WTC11 (cell line): ENCODE data around the gene TMEM187.
"Not testable (repeated sequence)": the region's sequence is repeated elsewhere in the genome, so short reads cannot be mapped to it uniquely, and the experiment has no call there.

Experiments used
- TEAD4 ChIP-seq: sonication (generic); formaldehyde crosslinking; IDR thresholded peaks from 2 replicates; pipeline ENCODE4 v1.8.0; 2022; ENCODE audit warnings: mild to moderate bottlenecking, missing genetic modification reagents
- TF ChIP-seq, protein P1 (sequence below): fragments of 200-600 bp; IDR thresholded peaks from 2 replicates; pipeline ENCODE4 v1.8.0; 2022; ENCODE audit warnings: antibody characterized with exemption
- TF ChIP-seq, protein P2 (sequence below): sonication (generic); formaldehyde crosslinking; conservative IDR thresholded peaks from 2 replicates; pipeline ENCODE4 v1.8.1; 2022; ENCODE audit warnings: mild to moderate bottlenecking, missing genetic modification reagents

GRCh38 chrX:153980394-153980793 is 7.8 kb downstream of the TMEM187 start:
- TF ChIP-seq TEAD4 (CRISPR knock-in tag), result not testable (repeated sequence)
- TF ChIP-seq, protein P1, sequence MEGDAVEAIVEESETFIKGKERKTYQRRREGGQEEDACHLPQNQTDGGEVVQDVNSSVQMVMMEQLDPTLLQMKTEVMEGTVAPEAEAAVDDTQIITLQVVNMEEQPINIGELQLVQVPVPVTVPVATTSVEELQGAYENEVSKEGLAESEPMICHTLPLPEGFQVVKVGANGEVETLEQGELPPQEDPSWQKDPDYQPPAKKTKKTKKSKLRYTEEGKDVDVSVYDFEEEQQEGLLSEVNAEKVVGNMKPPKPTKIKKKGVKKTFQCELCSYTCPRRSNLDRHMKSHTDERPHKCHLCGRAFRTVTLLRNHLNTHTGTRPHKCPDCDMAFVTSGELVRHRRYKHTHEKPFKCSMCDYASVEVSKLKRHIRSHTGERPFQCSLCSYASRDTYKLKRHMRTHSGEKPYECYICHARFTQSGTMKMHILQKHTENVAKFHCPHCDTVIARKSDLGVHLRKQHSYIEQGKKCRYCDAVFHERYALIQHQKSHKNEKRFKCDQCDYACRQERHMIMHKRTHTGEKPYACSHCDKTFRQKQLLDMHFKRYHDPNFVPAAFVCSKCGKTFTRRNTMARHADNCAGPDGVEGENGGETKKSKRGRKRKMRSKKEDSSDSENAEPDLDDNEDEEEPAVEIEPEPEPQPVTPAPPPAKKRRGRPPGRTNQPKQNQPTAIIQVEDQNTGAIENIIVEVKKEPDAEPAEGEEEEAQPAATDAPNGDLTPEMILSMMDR, result not testable (repeated sequence)
- TF ChIP-seq, protein P2, sequence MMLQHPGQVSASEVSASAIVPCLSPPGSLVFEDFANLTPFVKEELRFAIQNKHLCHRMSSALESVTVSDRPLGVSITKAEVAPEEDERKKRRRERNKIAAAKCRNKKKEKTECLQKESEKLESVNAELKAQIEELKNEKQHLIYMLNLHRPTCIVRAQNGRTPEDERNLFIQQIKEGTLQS (CRISPR knock-in tag), result not testable (repeated sequence)
